Karpas-422 (cell line): Measurements from ENCODE around the gene CTSH. TPM values are rescaled to one million over a fixed set of nuclear protein-coding genes. Genes with fewer than 3 reads are reported as not detected.

Experiments used
- DNase-seq: peaks from one replicate; pipeline ENCODE4 v3.0.0-alpha.2; 2015
- H2AFZ ChIP-seq: fragments of 200-600 bp; sonication (generic); 2 replicates; pipeline ENCODE4 v1.6.1; 2014; ENCODE audit warnings: antibody characterized with exemption, low read length, mixed read lengths
- H3K27ac ChIP-seq: fragments of 200-600 bp; sonication (generic); 2 replicates; pipeline ENCODE4 v1.5.1; 2014; ENCODE audit warnings: mild to moderate bottlenecking, low read length, moderate library complexity
- H3K27me3 ChIP-seq: fragments of 200-600 bp; sonication (generic); 2 replicates; pipeline ENCODE4 v1.6.1; 2014; ENCODE audit warnings: low read length, mixed read lengths
- H3K36me3 ChIP-seq: fragments of 200-600 bp; sonication (generic); 2 replicates; pipeline ENCODE4 v1.6.1; 2014; ENCODE audit warnings: low read length, mixed read lengths; ENCODE audit not compliant: insufficient read depth
- H3K4me1 ChIP-seq: fragments of 200-600 bp; sonication (generic); 2 replicates; pipeline ENCODE4 v1.6.1; 2014; ENCODE audit warnings: mild to moderate bottlenecking, low read length, mixed read lengths
- H3K4me2 ChIP-seq: fragments of 200-600 bp; sonication (generic); 2 replicates; pipeline ENCODE4 v1.6.1; 2014; ENCODE audit warnings: low read length, low read depth, mild to moderate bottlenecking; ENCODE audit not compliant: poor library complexity, severe bottlenecking
- H3K4me3 ChIP-seq: fragments of 200-600 bp; sonication (generic); 2 replicates; pipeline ENCODE4 v1.5.1; 2014; ENCODE audit warnings: mild to moderate bottlenecking, antibody characterized with exemption, low read length, mixed read lengths
- H3K79me2 ChIP-seq: fragments of 200-600 bp; sonication (generic); 2 replicates; pipeline ENCODE4 v1.6.1; 2014; ENCODE audit warnings: mild to moderate bottlenecking, low read length, mixed read lengths
- H3K9ac ChIP-seq: fragments of 200-600 bp; sonication (generic); 2 replicates; pipeline ENCODE4 v1.6.0; 2014; ENCODE audit warnings: low read length
- H3K9me2 ChIP-seq: fragments of 200-600 bp; sonication (generic), shearing (Covaris generic); replicated peaks from 2 replicates; pipeline ENCODE4 v1.6.0; 2014; ENCODE audit warnings: mild to moderate bottlenecking, low read length, moderate library complexity; ENCODE audit not compliant: insufficient read depth
- H3K9me3 ChIP-seq: fragments of 300-700, 200-600 bp; sonication (generic); 2 replicates; pipeline ENCODE4 v1.6.1; 2014; ENCODE audit warnings: low read length, mixed read lengths
- H4K20me1 ChIP-seq: fragments of 200-600 bp; sonication (generic); 2 replicates; pipeline ENCODE4 v1.6.1; 2014; ENCODE audit warnings: mild to moderate bottlenecking, antibody characterized with exemption, low read length, low read depth; ENCODE audit not compliant: insufficient read depth
- total RNA-seq: library from RNA; depleted of rRNA; stranded (reverse); fragments of >200 nt; shearing (Covaris generic); gene quantifications from 2 replicates; pipeline ENCODE4 v1.2.3, GENCODE V29; 2014; ENCODE audit warnings: low replicate concordance

The CTSH gene
- total RNA-seq, 1 experiment from 2014 or later = 61.0 TPM

DNA sequence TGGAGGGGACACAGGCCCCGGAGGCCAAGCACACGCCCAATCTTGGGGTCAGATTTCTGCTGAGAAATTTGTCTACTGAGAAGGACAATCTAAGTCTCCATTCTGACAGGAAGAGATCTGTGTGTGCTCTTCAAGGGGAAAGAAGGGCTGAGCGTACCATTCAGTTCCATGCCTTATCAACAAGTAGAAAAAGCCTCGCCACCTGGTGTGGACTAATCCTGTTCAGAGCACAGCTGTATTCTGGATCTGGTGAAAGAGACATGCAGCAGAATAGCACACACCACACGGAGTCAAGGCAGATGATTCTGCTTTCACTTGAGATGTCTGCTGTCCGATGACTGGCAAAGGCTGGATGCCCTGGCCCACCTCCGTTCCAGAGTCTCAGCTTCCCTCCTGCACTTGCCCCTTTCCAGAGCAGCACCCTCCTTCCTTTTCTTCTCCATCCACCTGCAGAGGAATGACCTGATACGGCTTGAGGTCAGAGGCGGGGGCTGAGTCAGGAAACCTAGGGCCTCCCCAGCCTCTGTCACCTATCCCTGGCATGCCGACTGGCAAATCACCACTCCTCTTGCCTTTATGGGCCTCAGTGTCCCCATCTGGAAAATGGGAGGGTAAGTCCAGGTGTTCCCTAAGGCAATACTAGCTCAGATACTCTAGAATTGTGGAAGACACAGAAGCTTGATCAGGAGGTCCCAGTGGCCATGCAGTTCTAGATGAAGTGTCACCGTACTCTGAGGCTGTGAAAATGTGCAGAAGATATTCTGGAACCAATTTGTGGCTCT is 36.9 kb upstream of the CTSH start:
- Histone ChIP-seq H3K36me3 (no peaks in the 10 kb centered on the region), H3K79me2 (no peaks in the 10 kb centered on the region), H3K27ac (no peak overlapping the region), H3K9me3 (no peaks in the 10 kb centered on the region), H3K4me2 (no peak overlapping the region), H4K20me1 (no peaks in the 10 kb centered on the region), H2AFZ (no peak overlapping the region), H3K9ac (no peak overlapping the region), H3K27me3 (no peaks in the 10 kb centered on the region), H3K4me3 (no peak overlapping the region), H3K9me2 (no peaks in the 10 kb centered on the region), H3K4me1 (peaks cover 39% of the 10 kb centered on the region)
- no peak for DNase-seq

DNA sequence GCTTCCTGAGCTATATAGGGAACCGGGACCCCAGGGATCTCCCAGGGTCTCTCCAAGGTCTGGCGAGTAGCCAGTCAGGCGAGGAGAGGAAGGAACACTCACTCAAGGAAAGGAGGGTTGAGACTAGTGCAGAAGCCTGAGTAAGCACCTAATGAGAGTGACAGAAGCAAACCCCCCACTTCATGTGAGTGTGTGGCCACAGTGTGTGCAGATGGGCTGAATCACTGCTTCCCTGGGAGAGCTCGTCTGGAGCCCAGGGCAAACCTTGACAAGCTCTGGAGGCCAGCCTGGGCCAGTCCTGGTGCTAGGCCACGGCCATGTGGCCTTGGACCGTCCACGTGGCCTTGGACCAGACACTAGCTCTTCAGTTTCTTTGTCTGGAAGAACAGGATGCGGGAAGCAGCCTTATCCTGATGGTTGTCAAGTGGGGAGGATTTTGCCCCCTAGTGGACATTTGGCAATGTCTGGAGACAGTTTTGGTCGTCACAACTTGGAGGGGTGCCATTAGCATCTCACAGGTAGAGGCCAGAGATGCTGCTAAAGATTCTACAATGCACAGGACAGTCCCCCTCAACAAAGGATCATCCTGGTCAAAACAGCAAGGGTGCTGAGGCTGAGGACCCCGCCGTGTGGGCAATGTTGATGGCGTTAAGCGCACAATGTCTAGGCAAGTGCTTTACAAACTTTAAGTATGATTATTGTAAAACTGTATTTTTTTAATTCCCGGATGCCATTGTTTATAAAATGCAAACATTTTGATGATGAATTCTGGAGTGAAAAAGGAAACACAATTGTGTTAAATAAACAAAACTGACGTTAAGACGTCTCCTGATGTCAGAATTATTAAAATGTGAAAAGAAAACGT is 34.8 kb upstream of the CTSH start:
- Histone ChIP-seq H3K4me2 (peak overlapping the region; percentile 74), H3K27ac (peak overlapping the region; percentile 81)
- DNase-seq = peak; percentile 88

DNA sequence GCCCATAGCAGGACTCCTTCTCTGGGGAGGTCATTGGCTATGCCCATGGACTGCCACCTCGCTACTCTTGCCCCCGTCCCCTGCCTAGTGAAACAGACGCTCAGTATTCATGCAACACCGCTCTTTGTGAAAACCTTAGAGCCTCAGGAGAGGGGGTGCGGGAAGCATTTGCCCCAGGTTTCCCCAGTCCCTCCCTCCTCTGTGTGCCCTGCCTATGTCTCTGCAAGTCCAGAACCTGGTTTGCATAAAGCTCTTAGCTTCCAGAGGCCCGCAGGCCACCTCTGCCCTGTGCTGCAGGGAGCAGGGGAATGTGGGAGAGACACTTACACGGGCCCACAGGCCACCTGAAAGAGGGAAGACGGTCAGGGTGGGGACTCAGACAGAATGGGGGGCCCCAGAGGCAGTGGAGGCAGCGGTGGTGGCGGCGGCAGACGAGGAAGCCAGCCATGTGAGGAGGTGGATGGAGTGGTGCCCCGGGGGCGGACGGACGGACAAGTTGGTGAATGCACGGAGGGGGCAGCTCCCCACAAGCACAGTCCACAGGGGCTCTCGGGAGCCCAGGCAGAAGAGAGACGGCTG is 33.8 kb upstream of the CTSH start:
- Histone ChIP-seq H3K27ac (peak overlapping the region; percentile 81), H3K4me3 (peak overlapping the region; percentile 64), H3K9me2 (no peaks in the 10 kb centered on the region), H3K4me1 (peaks cover 43% of the 10 kb centered on the region), H3K27me3 (no peaks in the 10 kb centered on the region), H3K9me3 (no peaks in the 10 kb centered on the region), H3K79me2 (no peaks in the 10 kb centered on the region), H3K4me2 (peak overlapping the region; percentile 74), H3K9ac (peak overlapping the region; percentile 71), H2AFZ (peak overlapping the region; percentile 44; the same call in 1 of the 2 replicates), H4K20me1 (no peaks in the 10 kb centered on the region), H3K36me3 (no peaks in the 10 kb centered on the region)
- peak; percentile 80 for DNase-seq

More for the DNA sequence above, 34.8 kb upstream of the CTSH start:
- H4K20me1 ChIP-seq = no peaks in the 10 kb centered on the region
- H3K9me3 ChIP-seq = no peaks in the 10 kb centered on the region
- H3K9me2 ChIP-seq = no peaks in the 10 kb centered on the region
- H2AFZ ChIP-seq = no peak overlapping the region
- H3K4me1 ChIP-seq = peaks cover 43% of the 10 kb centered on the region
- H3K79me2 ChIP-seq = no peaks in the 10 kb centered on the region
- no peaks in the 10 kb centered on the region for H3K27me3 ChIP-seq
- H3K36me3 ChIP-seq = no peaks in the 10 kb centered on the region
- H3K4me3 ChIP-seq = peak overlapping the region; percentile 64
- H3K9ac ChIP-seq = peak overlapping the region; percentile 71

DNA sequence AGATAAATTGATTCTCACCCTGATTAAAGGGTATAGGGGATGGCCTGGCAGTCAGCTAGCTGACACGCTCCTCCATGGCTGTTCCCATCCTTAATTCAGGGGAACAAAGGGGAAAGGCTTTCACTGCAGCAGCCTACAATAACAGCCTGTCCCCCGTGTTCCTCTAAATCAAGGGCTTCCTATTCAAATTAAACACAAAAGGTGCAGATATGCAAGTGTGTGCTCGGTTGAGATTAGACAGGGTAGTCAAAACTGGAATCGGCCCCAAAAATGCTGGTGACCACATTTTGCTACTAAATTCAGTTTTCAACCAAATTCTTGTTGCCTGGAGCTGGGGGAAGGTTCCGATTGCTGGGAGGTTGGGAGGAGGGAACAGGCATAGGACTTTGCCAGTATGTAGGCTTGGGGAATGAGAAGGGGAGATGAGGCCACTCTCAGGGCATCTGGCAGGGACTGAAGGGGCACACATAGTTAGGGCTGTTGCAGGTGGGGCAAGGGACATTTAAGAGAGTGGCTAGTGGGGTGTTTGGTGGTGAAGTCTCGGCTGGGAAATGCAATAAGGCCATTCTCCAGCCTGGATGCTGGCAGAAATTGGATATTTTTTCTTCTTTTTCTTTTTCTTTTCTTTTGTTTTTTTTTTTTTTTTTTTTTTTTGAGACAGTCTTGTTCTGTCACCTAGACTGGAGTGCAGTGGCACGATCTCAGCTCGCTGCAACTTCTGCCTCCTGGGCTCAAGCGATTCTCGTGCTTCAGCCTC is 32.9 kb upstream of the CTSH start:
- H3K79me2 ChIP-seq = no peaks in the 10 kb centered on the region
- no peaks in the 10 kb centered on the region for H3K9me2 ChIP-seq
- peak overlapping the region; percentile 64 for H3K4me3 ChIP-seq
- peak overlapping the region; percentile 81 for H3K27ac ChIP-seq
- peak; percentile 86 for DNase-seq
- peak overlapping the region; percentile 71 for H3K9ac ChIP-seq
- H3K9me3 ChIP-seq = no peaks in the 10 kb centered on the region
- no peaks in the 10 kb centered on the region for H4K20me1 ChIP-seq
- H3K27me3 ChIP-seq = no peaks in the 10 kb centered on the region
- no peaks in the 10 kb centered on the region for H3K36me3 ChIP-seq
- peak overlapping the region; percentile 74 for H3K4me2 ChIP-seq
- H2AFZ ChIP-seq = no peak overlapping the region
- peaks cover 43% of the 10 kb centered on the region for H3K4me1 ChIP-seq

DNA sequence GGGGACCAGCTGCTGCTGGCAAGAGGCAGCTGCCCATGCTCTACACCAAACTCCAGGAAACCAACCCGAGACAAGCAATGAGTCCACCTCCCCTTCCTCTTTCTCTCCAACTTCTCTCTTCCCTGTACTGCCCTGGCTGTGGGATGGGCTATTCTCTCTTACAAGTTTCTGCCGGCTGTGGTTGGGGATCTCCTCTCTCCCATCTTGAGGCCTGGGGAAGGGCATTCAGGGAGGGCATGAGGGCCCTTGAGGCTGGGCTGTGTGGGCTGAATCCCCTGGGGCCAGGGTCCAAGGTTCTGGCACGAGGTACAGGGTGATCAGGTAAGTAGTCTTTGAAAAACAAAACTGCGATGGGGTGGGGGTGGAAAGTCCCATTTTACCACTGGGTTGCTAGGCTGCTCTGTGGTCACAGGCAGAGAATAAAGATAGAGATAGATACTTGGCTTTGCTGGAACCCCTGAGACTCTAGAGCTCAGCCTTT is 32.3 kb upstream of the CTSH start:
- Histone ChIP-seq H3K79me2 (no peaks in the 10 kb centered on the region), H3K27me3 (no peaks in the 10 kb centered on the region), H3K4me3 (peak overlapping the region; percentile 64), H2AFZ (no peak overlapping the region), H4K20me1 (no peaks in the 10 kb centered on the region), H3K4me2 (peak overlapping the region; percentile 74), H3K9me3 (no peaks in the 10 kb centered on the region), H3K9me2 (no peaks in the 10 kb centered on the region), H3K36me3 (no peaks in the 10 kb centered on the region), H3K27ac (peak overlapping the region; percentile 81), H3K4me1 (peaks cover 43% of the 10 kb centered on the region), H3K9ac (peak overlapping the region; percentile 71)
- peak; percentile 78 for DNase-seq

DNA sequence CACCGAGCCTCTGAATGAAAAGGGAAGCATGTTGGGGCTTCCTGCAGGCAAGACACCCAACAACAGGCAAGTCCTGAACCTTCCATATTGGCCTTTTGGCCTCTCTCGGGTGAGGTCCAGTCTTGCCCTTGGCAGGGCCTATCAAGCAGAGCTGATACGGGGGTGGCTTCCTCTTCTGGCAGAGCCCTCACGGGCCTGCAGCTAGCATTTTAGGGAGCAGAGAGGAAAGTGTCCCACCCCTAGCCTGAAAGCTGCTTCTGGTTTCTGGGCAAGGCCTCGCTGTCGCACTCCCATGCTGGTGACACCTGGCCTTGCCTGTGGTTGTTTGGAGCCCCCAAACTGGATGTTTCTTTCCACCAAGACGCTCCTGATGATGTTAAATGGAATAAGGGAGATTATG is 31.8 kb upstream of the CTSH start:
- H4K20me1 ChIP-seq = no peaks in the 10 kb centered on the region
- no peaks in the 10 kb centered on the region for H3K27me3 ChIP-seq
- H3K4me3 ChIP-seq = peak overlapping the region; percentile 64; the same call in 1 of the 2 replicates
- H3K9ac ChIP-seq = peak overlapping the region; percentile 71
- H3K4me2 ChIP-seq = peak overlapping the region; percentile 74
- H3K36me3 ChIP-seq = no peaks in the 10 kb centered on the region
- H3K79me2 ChIP-seq = no peaks in the 10 kb centered on the region
- peak; percentile 47 for DNase-seq
- no peaks in the 10 kb centered on the region for H3K9me2 ChIP-seq
- H3K27ac ChIP-seq = peak overlapping the region; percentile 81
- H3K4me1 ChIP-seq = peaks cover 43% of the 10 kb centered on the region
- H3K9me3 ChIP-seq = no peaks in the 10 kb centered on the region
- no peak overlapping the region for H2AFZ ChIP-seq

DNA sequence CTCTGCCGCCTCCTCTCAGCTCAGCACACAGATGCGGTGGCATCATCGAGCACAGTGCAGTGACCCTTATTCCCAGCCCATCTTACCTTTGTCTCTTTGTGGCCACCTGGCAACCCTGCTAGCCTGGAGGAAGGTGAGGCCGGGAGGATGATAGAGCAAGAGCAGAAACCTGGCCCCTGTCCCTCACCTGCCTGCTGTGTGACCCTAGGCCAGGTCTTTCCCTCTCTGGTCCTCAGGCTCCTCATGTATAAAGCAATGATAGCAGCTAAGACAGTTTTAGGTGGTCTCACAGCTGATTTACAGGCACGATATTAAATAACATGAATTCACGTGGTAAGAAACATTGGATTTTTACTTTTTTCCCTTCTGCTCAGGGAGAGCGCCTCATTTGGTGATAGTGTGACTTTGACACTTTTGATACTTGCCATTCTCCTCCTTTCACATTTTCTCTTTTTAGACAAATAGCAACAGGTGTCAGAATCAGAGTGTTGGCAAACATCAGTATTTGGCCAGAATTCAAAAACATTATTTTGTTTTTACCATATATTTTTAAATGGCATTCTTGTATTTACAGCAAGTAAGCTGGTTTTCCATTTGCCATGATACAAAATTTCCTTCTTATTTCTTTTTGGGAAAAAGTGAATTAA is 29.5 kb upstream of the CTSH start:
- Histone ChIP-seq H3K79me2 (no peaks in the 10 kb centered on the region), H3K4me3 (no peak overlapping the region), H3K9me3 (no peaks in the 10 kb centered on the region), H3K9me2 (no peaks in the 10 kb centered on the region), H3K9ac (no peak overlapping the region), H3K27ac (no peak overlapping the region), H3K27me3 (no peaks in the 10 kb centered on the region), H3K4me1 (peaks cover 33% of the 10 kb centered on the region), H4K20me1 (no peaks in the 10 kb centered on the region), H3K4me2 (no peak overlapping the region), H2AFZ (no peak overlapping the region), H3K36me3 (no peaks in the 10 kb centered on the region)
- DNase-seq = no peak
